B cell (primary cell): ENCODE measurements around the gene SULT2B1.

Source experiments
- EZH2 ChIP-seq: IDR thresholded peaks from 2 replicates; pipeline ENCODE4 v1.6.1; 2012; ENCODE audit warnings: borderline replicate concordance, low read depth, mild to moderate bottlenecking, moderate library complexity, low read length; ENCODE audit not compliant: insufficient read depth, poor library complexity, severe bottlenecking
- TF ChIP-seq, protein P1 (sequence below): fragments of 200-600 bp; IDR thresholded peaks from one replicate; pipeline ENCODE4 v1.8.0; 2022; ENCODE audit warnings: antibody characterized with exemption, mild to moderate bottlenecking

DNA sequence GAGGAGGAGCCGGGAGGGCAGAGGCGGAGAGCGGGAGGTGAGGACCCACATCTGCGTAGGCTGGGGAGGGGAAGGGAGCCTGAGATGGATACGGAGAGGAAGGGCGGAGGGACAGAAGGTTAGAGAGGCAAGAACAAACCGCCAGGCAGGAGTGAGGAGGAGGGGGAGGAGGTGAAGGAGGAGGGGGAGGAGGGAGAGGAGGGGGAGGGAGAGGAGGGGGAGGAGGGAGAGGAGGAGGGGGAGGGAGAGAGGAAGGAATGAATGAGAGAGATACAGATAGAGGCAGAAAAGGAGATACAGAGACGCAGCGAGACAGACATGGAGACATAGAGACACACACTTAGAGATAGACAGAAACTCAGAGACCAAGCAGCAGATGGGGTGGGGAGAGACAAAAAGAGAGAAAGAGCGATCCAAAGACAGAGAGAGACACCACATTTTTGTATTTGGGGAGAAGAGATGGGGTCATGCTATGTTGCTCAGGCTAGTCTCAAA, 94.8 kb downstream of the SULT2B1 start:
- TF ChIP-seq, protein P1, sequence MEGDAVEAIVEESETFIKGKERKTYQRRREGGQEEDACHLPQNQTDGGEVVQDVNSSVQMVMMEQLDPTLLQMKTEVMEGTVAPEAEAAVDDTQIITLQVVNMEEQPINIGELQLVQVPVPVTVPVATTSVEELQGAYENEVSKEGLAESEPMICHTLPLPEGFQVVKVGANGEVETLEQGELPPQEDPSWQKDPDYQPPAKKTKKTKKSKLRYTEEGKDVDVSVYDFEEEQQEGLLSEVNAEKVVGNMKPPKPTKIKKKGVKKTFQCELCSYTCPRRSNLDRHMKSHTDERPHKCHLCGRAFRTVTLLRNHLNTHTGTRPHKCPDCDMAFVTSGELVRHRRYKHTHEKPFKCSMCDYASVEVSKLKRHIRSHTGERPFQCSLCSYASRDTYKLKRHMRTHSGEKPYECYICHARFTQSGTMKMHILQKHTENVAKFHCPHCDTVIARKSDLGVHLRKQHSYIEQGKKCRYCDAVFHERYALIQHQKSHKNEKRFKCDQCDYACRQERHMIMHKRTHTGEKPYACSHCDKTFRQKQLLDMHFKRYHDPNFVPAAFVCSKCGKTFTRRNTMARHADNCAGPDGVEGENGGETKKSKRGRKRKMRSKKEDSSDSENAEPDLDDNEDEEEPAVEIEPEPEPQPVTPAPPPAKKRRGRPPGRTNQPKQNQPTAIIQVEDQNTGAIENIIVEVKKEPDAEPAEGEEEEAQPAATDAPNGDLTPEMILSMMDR: no peak
- no peak for TF ChIP-seq EZH2
